GM19395 (cell line): ENCODE measurements around the gene ARID3A.
"Not testable (repeated sequence)": the region's sequence is repeated elsewhere in the genome, so short reads cannot be mapped to it uniquely, and the experiment has no call there.

Source experiments
- ATAC-seq: cut with Tn5 transposase; IDR thresholded peaks from one replicate; pipeline ENCODE4 v1.9.1; 2021; ENCODE audit warnings: mild to moderate bottlenecking, moderate library complexity; ENCODE audit not compliant: unreplicated experiment

Gene ARID3A

GRCh38 chr19:945401-946252, 19.8 kb downstream of the ARID3A start:
- ATAC-seq, result no peak

GRCh38 chr19:947090-947706, 21.4 kb downstream of the ARID3A start:
- ATAC-seq, result peak; percentile 24

- ATAC-seq, result peak; percentile 62
Observed at GRCh38 chr19:947707-948539, 22.1 kb downstream of the ARID3A start.

GRCh38 chr19:948842-949496, 23.1 kb downstream of the ARID3A start:
- ATAC-seq, result no peak

- no peak for ATAC-seq
Observed at GRCh38 chr19:950352-951066, 24.7 kb downstream of the ARID3A start.

GRCh38 chr19:952049-952679, 26.3 kb downstream of the ARID3A start:
- no peak for ATAC-seq

GRCh38 chr19:952680-953444, 27.0 kb downstream of the ARID3A start:
- no peak for ATAC-seq

- ATAC-seq, result no peak
Observed at GRCh38 chr19:953445-954271, 27.8 kb downstream of the ARID3A start.

- no peak for ATAC-seq
Observed at GRCh38 chr19:954272-954671, 28.4 kb downstream of the ARID3A start.

GRCh38 chr19:954672-955494, 29.0 kb downstream of the ARID3A start:
- no peak for ATAC-seq

- no peak for ATAC-seq
Observed at GRCh38 chr19:955803-956765, 30.2 kb downstream of the ARID3A start.

- ATAC-seq, result no peak
Observed at GRCh38 chr19:956766-957440, 31.1 kb downstream of the ARID3A start.

GRCh38 chr19:957578-957977, 31.7 kb downstream of the ARID3A start:
- ATAC-seq, result not testable (repeated sequence)

- no peak for ATAC-seq
Observed at GRCh38 chr19:958967-959855, 33.4 kb downstream of the ARID3A start.

- ATAC-seq, result no peak
Observed at GRCh38 chr19:960020-960419, 34.2 kb downstream of the ARID3A start.
